Kidney (tissue), 14 donors: ENCODE data around the gene BRCC3. TPM values are rescaled to one million over a fixed set of nuclear protein-coding genes. Genes with fewer than 3 reads are reported as not detected.
"Not testable (repeated sequence)": the region's sequence is repeated elsewhere in the genome, so short reads cannot be mapped to it uniquely, and the experiment has no call there.

Experiments
- DNase-seq, 5 donors: peaks; one replicate each; pipeline ENCODE4 v3.0.0-alpha.2; 2013 to 2020
- FAIRE-seq: peaks from 2 replicates; lab custom pipeline; 2012; peaks lifted over from hg19 to GRCh38; lab: Jason Lieb, UNC
- H3K27ac ChIP-seq, 2 donors: one replicate each; pipeline ENCODE4 v1.7.0; 2013; ENCODE audit warnings: low read depth in 2 of 2, low read length in 2 of 2, inconsistent platforms in 1 of 2
- H3K27me3 ChIP-seq: one replicate; pipeline ENCODE4 v1.7.1; 2013; ENCODE audit warnings: low read length, inconsistent platforms; ENCODE audit not compliant: control insufficient read depth, insufficient read depth
- H3K36me3 ChIP-seq, 3 donors: one replicate each; pipeline versions ENCODE4 v1.7.0 to v1.7.1; 2013; ENCODE audit warnings: low read length in 3 of 3, control low read depth in 1 of 3, inconsistent platforms in 1 of 3; ENCODE audit not compliant: insufficient read depth in 3 of 3, control insufficient read depth in 2 of 3
- H3K4me1 ChIP-seq, 3 donors: one replicate each; pipeline versions ENCODE4 v1.7.0 to v1.7.1; 2013; ENCODE audit warnings: low read length in 3 of 3, inconsistent platforms in 1 of 3, low read depth in 1 of 3; ENCODE audit not compliant: control insufficient read depth in 2 of 3, insufficient read depth in 2 of 3
- H3K4me3 ChIP-seq, 3 donors: one replicate each; pipeline versions ENCODE4 v1.7.0 to v1.8.1; 2013; ENCODE audit warnings: low read length in 3 of 3, control low read depth in 1 of 3, inconsistent platforms in 1 of 3
- H3K9ac ChIP-seq, 3 donors: one replicate each; pipeline versions ENCODE4 v1.7.0 to v1.7.1; 2013; ENCODE audit warnings: low read length in 3 of 3, control low read depth in 1 of 3, inconsistent platforms in 1 of 3
- H3K9me3 ChIP-seq, 3 donors: one replicate each; pipeline versions ENCODE4 v1.7.0 to v1.7.1; 2013; ENCODE audit warnings: low read length in 3 of 3, control low read depth in 1 of 3, inconsistent platforms in 1 of 3; ENCODE audit not compliant: control insufficient read depth in 2 of 3, insufficient read depth in 1 of 3
- intact Hi-C: fragments of 100-400 bp; cut with DNase I; formaldehyde crosslinking; loops from one replicate; pipeline ENCODE4 v1.11.1; 2022
- polyA plus RNA-seq: library from polyadenylated mRNA; stranded (reverse); fragments of 350-450 nt; fragmentation: Illumina TruSeq; extraction: RNeasy Lipid Tissue Mini Kit (QIAGEN cat#74804); gene quantifications from one replicate; pipeline ENCODE4 v1.2.3, GENCODE V29; 2014; ENCODE audit warnings: low read depth, low replicate concordance; ENCODE audit not compliant: insufficient read depth
- total RNA-seq: library from RNA; stranded (reverse); fragmentation: NEBNext Ultra II Directional; extraction: Animal tissue kit (Norgen Biotek cat#: 25700); gene quantifications from one replicate; pipeline ENCODE4 v1.2.1, GENCODE V29; 2021
- TF ChIP-seq, protein P1 (sequence below): IDR thresholded peaks from 3 replicates; pipeline ENCODE4 v1.5.1; 2012; ENCODE audit warnings: mild to moderate bottlenecking, moderate library complexity, borderline replicate concordance; ENCODE audit not compliant: insufficient read depth; ENCODE audit errors: extremely low read depth
- donor health status: control.
- donor health status: control.
- donor health status: control.
- donor health status: control.
- donor health status: control.
- donor health status: DM: yes; HTN: yes; CAD: no.
- donor health status: Normal renal cell carcinoma (clear cell type).

Gene BRCC3
- total and polyA plus RNA-seq, 2 donors from 2014 or later = 14.4 to 23.0 TPM

- Histone ChIP-seq H3K36me3 (no peaks in the 10 kb centered on the region), H3K4me3 (no peak overlapping the region), H3K9ac (no peak overlapping the region), H3K9me3 (peaks cover 0 to 2% (median 0%) of the 10 kb centered on the region in 3 donors), H3K27ac (no peak overlapping the region), H3K4me1 (no peaks in the 10 kb centered on the region), H3K27me3 (no peaks in the 10 kb centered on the region)
- no peak for DNase-seq
- TF ChIP-seq, protein P1, sequence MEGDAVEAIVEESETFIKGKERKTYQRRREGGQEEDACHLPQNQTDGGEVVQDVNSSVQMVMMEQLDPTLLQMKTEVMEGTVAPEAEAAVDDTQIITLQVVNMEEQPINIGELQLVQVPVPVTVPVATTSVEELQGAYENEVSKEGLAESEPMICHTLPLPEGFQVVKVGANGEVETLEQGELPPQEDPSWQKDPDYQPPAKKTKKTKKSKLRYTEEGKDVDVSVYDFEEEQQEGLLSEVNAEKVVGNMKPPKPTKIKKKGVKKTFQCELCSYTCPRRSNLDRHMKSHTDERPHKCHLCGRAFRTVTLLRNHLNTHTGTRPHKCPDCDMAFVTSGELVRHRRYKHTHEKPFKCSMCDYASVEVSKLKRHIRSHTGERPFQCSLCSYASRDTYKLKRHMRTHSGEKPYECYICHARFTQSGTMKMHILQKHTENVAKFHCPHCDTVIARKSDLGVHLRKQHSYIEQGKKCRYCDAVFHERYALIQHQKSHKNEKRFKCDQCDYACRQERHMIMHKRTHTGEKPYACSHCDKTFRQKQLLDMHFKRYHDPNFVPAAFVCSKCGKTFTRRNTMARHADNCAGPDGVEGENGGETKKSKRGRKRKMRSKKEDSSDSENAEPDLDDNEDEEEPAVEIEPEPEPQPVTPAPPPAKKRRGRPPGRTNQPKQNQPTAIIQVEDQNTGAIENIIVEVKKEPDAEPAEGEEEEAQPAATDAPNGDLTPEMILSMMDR = no peak
- FAIRE-seq = no peak
- intact Hi-C loops = no loop called here
These were observed 60.8 kb downstream of the BRCC3 start for GRCh38 chrX:155132110-155132509.

- no peak overlapping the region for H3K9ac ChIP-seq
- no peak overlapping the region for H3K4me3 ChIP-seq
- no peaks in the 10 kb centered on the region for H3K4me1 ChIP-seq
- FAIRE-seq (no peak), DNase-seq (no peak)
- TF ChIP-seq, protein P1 = no peak
- no peaks in the 10 kb centered on the region for H3K9me3 ChIP-seq
- H3K36me3 ChIP-seq = no peaks in the 10 kb centered on the region
- intact Hi-C loops = no loop called here
- H3K27me3 ChIP-seq = no peaks in the 10 kb centered on the region
- H3K27ac ChIP-seq = no peak overlapping the region
These were observed 62.9 kb downstream of the BRCC3 start for GRCh38 chrX:155134255-155134654.

DNA sequence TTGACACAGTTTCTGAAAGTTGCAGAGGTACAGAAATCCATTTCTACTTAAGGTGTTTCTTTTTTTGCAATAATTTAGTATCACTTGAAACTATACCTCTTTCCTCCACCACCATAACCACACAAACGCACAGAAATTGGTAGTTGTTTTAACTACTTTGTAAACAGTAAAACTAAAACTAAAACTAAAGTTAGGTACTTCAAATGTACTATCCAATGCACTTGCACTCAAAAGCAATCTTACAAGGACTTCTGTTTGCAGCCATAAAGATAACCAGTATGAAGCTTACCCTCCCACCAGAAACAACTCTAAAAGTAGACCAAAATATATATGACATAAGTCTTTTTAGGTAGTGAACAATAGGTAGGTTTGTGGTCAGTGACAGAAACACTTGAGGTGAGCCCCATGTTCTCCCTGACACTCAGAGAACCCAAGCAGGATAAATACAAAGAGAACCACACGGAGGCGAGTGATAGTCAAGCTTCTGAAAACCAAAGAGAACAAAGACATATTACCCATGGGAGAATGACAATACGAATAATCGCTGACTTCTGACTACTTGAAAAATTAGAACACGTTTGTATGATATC, 72.7 kb downstream of the BRCC3 start:
- no peaks in the 10 kb centered on the region for H3K36me3 ChIP-seq
- TF ChIP-seq, protein P1 = no peak
- H3K27me3 ChIP-seq = no peaks in the 10 kb centered on the region
- no peaks in the 10 kb centered on the region for H3K9me3 ChIP-seq
- H3K27ac ChIP-seq = no peak overlapping the region
- no peaks in the 10 kb centered on the region for H3K4me1 ChIP-seq
- DNase-seq (no peak), FAIRE-seq (no peak)
- no peak overlapping the region for H3K4me3 ChIP-seq
- H3K9ac ChIP-seq = no peak overlapping the region
- intact Hi-C loops = no loop called here

- no peak overlapping the region for H3K9ac ChIP-seq
- no peak for FAIRE-seq
- H3K27me3 ChIP-seq = no peaks in the 10 kb centered on the region
- no peak for DNase-seq
- H3K4me3 ChIP-seq = no peak overlapping the region
- no peaks in the 10 kb centered on the region for H3K36me3 ChIP-seq
- H3K27ac ChIP-seq = no peak overlapping the region
- H3K4me1 ChIP-seq = no peaks in the 10 kb centered on the region
- no peaks in the 10 kb centered on the region for H3K9me3 ChIP-seq
- TF ChIP-seq, protein P1 = no peak
- intact Hi-C loops = no loop called here
These were observed 73.6 kb downstream of the BRCC3 start for GRCh38 chrX:155144926-155145325.

- H3K36me3 ChIP-seq, H3K27ac ChIP-seq, H3K4me3 ChIP-seq, H3K27me3 ChIP-seq, DNase-seq, H3K9me3 ChIP-seq, H3K4me1 ChIP-seq, H3K9ac ChIP-seq, intact Hi-C loops, FAIRE-seq: not testable (repeated sequence)
These were observed 76.3 kb downstream of the BRCC3 start for GRCh38 chrX:155147612-155148011.

DNA sequence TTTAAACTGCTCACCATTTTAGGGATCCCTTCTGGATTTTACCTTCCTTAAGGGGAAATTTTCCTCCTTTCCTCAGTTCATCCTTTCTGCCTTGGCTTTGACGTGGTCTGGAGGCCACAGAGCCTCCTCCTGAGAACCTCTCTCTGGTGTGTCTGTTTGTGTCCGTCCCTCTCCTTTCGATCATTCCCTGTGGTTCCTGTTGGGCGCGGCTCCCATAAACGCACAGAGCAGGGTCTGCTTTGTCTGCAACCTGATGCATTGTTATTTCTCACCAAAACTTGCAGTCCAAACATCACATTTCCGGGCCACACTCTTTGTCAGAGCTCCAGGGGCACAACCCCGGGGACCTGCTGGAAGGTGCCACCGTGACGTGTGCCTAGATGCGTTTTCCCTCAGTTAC, 76.9 kb downstream of the BRCC3 start:
- H3K36me3 ChIP-seq, H3K27me3 ChIP-seq, DNase-seq, intact Hi-C loops, H3K27ac ChIP-seq, H3K4me3 ChIP-seq, H3K9ac ChIP-seq, H3K9me3 ChIP-seq, FAIRE-seq, H3K4me1 ChIP-seq: not testable (repeated sequence)
